NCI-H226 (cell line): Measurements from ENCODE around the gene MSX2.
"Not testable (repeated sequence)": the region's sequence is repeated elsewhere in the genome, so short reads cannot be mapped to it uniquely, and the experiment has no call there.

Experiments used
- DNase-seq: peaks from one replicate; pipeline ENCODE4 v3.0.0-alpha.2; 2015

The MSX2 gene

GRCh38 chr5:174733836-174734235, 9.5 kb downstream of the MSX2 start:
- no peak for DNase-seq

- DNase-seq, result no peak
These were observed 10.5 kb downstream of the MSX2 start for GRCh38 chr5:174734571-174735497.

- no peak for DNase-seq
These were observed 11.3 kb downstream of the MSX2 start for GRCh38 chr5:174735498-174736330.

- DNase-seq, result no peak
These were observed 11.9 kb downstream of the MSX2 start for GRCh38 chr5:174736331-174736721.

- DNase-seq, result no peak
These were observed 12.4 kb downstream of the MSX2 start for GRCh38 chr5:174736777-174737176.

DNA sequence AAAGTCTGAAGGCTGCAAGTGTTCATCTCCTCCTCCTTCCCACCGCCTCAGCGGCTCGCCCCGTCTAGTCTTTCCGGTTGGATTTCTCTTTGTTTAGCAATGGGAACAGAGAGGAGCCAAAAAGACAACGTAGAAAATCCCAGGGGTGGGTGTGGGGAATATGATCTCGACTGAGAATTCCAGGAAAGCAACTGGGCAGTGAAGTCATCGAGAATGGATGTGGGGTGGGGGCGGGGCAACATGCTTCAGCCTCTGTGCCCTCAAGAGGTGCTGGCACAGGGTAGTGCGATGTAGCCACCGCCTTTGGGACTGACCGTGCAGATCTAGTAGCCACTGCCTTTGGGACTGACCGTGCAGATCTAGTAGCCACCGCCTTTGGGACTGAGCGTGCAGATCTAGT, 12.9 kb downstream of the MSX2 start:
- no peak for DNase-seq

DNA sequence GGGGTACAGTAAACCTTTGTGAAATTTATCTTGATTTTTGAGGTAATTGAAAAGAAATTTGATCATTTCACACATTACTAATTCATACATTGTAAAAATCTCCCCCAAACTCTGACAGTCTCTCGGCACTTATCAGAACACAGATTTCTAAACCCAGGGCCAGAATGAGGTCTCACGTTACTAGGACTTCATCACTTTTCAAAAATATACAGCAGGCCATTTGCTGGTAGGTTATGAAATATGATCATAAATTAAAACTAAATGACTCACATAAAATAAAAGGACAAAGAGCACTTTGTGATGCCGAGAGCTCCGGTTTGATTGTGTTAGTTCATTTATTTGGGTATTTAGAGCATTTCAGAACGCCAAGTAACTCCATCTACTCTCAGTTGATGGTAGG, 17.0 kb downstream of the MSX2 start:
- no peak for DNase-seq

DNA sequence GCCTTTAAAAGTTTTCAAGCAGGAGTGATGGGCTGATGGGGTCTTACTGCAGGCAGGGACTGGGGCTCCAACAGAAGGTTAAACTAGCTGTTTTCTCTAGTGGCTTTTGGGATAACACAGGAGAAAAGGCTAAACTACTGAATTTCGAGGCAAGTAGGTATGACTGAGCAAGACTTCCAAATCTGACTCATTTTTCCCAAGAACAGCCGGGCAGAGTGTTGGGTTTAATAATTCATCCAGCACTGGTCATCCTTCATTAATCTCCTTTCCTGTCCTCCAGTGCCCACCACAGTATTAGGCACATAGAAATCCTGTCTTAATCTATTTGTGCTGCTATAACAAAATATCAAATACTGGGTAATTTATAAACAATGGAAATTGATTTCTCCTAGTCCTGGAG, 20.5 kb downstream of the MSX2 start:
- no peak for DNase-seq

DNA sequence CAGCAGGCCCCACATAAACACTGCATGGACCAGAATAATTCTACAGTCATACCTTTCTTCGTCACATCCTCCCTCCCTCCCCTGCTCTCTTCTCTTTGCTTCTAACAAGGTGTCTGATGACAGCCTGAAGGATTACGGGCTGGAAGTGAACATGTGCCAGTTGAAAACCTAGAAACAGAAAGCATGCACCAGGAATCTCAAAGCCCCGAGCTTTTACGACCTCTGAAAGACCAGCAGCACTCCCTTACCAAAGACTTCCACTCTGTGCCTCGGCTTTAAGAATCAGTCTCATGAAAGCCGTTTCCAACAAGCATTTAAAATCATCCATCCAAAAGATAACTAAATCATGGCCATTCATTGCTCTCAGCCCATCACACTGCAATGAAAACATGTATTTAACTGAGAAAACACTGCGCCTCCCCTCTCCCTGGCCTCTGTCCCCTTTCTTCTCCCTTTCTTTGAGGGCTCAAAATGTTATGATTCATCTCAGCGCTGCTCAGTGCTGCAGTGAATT, 21.3 kb downstream of the MSX2 start:
- no peak for DNase-seq

DNA sequence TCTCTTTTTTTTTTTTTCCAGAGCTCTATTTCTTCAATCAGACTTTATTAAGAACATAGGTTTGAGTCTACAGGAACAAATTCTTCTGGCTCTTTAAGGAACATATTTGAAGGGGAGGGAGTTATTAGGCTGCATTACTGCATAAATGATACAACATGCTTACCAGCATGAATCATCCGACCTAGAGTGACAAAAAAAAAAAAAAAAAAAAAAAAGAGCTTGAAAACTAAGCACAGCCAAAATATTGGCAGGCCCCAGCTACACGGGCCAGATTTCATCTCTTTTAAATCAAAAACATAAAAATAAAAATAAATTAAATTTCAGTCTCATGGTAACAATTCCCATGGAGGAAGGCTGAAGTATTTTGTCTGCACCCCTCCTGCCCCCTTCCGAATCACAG, 26.3 kb downstream of the MSX2 start:
- no peak for DNase-seq

DNA sequence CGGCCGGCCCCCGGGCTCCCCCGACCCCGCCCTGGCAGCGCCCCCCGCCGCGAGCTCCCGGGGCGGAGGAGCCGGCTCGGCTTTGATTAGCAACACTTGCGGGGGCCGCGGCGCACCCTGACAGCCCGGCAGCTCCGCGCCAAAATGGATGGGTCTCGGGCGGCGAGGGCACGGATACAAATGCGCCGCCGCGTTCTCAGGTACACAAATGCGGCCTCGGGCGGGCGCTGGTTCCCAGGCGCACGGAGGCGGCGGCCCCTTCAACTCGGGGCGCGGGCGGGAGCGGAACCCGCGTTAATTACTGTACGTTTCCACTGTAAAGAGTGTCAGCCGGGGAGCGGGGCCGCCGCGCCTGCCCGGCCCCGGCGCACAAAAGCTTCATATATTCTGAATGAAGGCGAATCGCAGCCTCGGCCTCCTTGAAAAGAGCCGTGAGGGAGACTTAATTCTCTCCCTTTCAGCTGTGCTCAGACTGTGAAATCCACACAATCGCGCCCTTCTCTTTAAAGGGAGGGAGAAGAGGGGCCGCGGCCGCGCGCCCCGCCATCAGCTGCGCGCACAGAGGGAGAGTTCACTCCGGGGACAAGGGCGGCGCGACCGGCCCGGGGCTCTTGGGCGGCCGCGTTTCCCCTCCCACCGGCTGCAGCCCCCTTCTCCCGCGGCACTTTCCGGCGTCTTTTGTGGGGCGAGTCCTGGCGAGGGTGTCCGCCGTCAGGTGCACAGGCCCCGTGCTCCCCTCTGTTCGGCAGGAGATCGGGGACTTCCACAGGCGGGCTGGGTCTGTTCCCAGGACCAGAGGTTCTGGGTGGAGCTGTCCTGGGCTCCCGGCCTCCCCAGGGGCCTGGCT, 27.0 kb downstream of the MSX2 start:
- DNase-seq, result no peak

- DNase-seq, result no peak
These were observed 27.7 kb downstream of the MSX2 start for GRCh38 chr5:174752121-174752520.

DNA sequence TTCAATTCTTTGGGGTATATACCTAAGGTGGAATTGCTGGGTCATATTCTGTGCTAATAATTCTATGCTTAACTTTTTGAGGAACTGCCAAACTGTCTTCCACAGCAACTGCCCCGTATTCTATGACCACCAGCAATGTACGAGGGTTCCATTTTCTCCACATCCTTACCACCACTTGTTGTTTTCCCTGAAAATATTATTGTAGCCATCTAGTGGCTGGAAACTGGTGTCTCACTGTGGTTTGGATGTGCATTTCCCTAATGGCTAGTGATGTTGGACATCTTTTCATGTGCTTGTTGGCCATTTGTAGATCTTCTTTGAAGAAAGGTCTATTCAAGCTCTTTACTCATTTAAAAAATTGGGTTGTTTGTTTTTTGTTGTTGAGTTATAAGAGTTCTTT, 30.7 kb downstream of the MSX2 start:
- DNase-seq, result no peak

DNA sequence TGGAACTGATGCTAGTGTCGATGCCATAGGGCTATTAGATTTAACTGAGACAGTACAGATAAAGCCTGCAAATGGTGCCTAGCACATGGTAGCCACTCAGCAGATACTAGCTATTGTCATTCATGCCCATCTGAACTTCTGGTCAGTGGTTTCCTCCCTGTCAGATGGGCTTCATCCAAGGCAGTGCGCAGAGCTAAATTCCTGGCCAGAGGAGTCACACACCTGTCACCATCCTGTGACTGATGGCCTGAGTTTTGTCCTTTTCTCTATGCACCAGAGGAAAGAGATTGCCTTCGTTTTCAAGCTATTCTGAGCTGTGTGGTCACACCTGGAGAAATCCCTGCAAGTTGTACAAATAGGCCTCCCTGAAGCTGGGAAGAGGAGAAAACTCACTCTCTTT, 34.7 kb downstream of the MSX2 start:
- no peak for DNase-seq

GRCh38 chr5:174760721-174761120, 36.3 kb downstream of the MSX2 start:
- DNase-seq, result no peak

- not testable (repeated sequence) for DNase-seq
These were observed 37.0 kb downstream of the MSX2 start for GRCh38 chr5:174761341-174761740.

DNA sequence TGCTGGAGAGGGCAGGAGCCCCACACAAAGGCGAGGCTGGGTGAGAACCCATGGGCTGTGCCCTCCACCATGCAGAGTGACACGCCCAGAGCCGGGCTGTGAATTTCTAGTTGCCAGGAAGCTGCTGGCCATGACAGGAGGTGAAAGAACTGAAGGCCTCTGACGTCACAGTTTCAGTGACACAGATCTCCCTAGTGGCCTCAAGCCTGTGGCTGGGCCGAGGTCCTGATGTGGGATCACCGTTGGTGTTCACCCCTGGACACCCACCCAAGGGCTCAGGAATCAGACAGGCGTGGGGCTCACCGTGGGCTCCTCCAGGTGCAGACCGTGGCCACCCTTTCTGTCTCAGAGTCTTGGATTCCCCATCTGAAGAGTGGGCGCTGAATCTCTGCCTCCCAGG, 39.9 kb downstream of the MSX2 start:
- DNase-seq, result no peak

DNA sequence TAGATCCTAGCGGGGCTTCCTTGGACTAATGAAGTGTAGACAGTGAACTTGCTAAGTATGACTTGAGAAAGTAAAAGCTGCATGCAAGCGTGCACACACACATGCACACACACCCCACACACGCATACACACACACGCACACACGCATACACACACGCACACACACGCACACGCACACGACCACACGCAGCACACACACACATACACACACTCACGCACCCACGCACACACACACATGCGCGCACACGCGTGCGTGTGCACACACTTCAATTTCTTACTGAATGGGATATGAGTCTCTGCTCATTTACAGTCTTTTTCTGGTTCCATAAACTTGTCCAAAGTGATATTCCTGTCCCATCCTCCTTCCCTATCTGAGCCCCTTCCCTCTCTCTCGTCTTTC, 41.2 kb downstream of the MSX2 start:
- DNase-seq, result no peak

- DNase-seq, result no peak
These were observed 43.3 kb downstream of the MSX2 start for GRCh38 chr5:174767670-174768069.

DNA sequence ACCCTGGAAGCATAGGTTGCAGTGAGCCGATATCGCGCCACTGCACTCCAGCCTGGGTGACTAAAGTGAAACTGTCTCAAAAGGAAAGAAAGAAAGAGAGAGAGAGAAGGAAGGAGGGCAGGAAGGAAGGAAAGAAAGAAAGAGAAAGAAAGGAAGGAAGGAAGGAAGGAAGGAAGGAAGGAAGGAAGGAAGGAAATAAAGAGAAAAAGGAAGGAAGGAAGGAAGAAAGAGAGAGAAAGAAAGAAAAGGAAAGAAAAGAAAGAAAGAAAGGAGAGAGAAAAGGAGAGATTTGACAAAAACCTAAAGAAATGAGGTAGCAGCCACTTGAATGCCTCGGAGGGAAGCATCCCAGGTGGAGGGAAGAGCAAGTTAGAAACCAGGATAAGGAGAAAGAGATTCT, 44.6 kb downstream of the MSX2 start:
- no peak for DNase-seq

GRCh38 chr5:174773371-174773770, 49.0 kb downstream of the MSX2 start:
- DNase-seq, result no peak

GRCh38 chr5:174775081-174775480, 50.7 kb downstream of the MSX2 start:
- no peak for DNase-seq

- no peak for DNase-seq
These were observed 52.7 kb downstream of the MSX2 start for GRCh38 chr5:174777111-174777510.
